Measurements from ENCODE around the gene FAM110A.
"Not testable (repeated sequence)": the region's sequence is repeated elsewhere in the genome, so short reads cannot be mapped to it uniquely, and the experiment has no call there.

Gene FAM110A

DNA sequence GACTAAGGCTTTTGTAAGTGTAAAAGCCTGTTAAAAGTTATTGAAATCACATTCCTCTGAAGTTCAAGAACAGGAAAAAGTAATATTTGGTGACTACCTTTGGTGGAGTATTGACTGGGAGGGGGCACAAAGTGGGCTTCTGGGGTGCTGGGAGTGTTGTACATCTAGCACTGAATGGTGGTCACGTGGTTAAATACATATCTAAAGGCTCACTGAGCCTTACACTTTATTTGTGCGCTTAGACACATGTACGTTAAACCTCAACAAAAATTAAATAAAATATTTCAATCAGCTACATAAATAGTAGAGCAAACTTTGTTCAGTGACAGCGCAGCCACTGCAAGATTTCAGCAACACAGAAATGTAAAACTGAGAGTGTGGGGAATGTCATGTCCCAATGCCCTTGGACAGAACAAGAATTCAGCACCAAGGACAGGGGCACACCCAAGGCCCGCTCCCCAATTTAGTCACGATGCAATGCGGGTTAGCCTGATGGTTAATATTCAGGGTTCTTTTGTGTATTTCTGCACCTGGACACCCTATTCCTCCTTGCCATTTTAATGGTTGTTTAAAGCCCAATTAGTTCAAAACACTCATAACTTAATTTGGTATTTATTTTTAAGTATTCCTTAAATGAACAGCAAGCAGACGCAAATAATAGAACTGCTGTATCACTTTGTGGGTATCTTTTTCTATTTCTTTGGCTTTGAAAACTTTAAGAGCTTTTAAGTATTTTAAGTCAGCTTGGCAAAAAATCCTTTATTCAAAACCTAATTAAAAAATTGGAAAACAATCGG is 45.2 kb downstream of the FAM110A start:
- DNase-seq, result no peak

DNA sequence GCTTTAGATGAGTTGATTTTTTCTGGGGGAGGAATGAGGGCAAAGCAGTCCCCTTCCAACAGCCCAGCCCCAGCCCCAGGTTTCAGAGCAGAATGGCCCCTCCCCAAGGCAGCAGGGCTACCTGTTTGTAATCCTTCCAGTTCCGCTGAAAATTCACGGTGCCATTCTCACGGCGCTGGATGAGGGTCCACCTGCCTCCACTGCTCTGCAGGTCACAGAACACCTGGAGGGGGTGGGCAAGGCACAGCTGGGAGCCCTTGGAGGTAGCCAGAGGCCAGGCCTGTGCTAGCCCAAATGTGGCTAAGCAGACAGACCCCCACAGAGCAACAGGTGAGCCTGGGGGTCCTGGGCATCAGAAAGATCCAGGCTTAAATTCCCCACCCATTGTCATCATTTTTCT is 46.1 kb downstream of the FAM110A start:
- no peak for DNase-seq

DNA sequence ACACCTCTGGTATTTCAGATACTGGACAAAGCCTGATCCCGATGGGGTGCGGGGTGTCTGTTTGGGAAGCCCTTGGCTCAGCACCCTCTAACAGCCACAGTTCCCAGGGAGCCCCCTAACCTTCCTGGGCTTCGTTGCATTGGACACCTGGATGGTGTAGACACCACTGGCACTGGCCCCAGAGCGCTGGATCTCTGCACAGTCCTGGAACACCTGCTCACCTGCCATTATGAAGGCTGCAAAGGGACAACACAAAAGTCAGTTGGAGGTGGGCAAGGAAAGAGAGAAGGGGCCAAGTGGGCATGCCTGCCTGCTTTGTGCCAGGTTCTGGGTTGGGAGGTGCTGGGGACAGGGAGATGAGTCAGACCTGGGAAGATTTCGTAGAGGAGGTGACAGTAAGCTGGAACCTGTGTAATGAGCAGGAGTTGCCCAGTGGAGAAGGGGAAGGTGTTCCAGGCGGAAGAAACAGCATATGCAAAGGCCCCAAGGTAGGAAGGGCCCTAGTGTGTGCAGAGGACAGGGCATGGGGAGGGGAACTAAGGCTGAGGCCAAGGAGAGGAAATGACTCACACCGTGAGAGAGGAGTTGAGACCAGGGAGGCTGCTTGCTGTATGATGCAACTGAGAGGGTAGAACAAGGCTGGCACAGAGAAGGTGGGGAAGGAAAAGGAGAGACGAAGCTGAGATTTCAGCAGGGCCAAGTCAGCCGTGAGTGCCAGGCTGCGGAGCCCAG is 47.7 kb downstream of the FAM110A start:
- DNase-seq, result no peak

DNA sequence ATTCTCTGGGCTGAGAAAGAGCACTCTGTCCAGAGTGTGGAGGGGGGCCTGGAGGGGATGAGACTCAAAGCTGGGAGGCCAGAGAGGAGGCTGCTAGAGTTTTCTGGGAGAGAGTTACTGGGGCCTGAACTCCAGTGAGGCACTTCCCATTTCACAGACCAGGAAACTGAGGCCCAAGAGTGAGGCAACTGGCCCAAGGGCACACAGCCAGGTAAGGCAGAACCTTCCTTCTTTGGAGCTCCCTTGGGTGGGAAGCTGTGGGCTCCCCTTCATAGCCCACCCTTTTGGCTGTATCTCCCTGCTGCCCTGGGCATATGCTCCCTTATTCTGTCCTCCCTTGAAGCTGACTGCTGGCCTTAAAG is 48.2 kb downstream of the FAM110A start:
- DNase-seq, result no peak

GRCh38 chr20:884983-885952 is 51.8 kb downstream of the FAM110A start:
- no peak for DNase-seq

- DNase-seq, result no peak
Observed at GRCh38 chr20:887137-887536, 53.6 kb downstream of the FAM110A start.

DNA sequence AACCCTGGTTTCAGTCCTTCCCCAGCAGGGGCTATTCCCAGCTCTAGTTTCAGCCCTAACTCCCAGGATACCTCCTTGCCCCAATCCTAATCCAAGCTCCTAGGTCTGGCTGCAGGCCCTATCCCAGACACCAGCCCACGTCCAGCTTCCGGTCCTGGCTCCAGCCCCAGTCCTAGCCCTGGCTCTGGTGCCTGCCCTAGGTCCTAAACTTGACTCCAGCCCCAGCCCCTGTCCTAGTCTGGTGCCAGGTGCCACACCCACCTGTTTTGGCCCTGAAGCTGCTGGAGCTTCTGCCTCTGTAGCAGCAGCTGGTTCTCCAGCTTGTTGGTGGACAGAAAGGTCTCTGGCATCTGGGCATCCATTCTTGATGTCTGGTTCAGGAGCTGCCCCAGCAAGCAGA is 54.5 kb downstream of the FAM110A start:
- no peak for DNase-seq

GRCh38 chr20:889106-889505 is 55.6 kb downstream of the FAM110A start:
- no peak for DNase-seq

- no peak for DNase-seq
Observed at GRCh38 chr20:889932-890463, 56.5 kb downstream of the FAM110A start.

DNA sequence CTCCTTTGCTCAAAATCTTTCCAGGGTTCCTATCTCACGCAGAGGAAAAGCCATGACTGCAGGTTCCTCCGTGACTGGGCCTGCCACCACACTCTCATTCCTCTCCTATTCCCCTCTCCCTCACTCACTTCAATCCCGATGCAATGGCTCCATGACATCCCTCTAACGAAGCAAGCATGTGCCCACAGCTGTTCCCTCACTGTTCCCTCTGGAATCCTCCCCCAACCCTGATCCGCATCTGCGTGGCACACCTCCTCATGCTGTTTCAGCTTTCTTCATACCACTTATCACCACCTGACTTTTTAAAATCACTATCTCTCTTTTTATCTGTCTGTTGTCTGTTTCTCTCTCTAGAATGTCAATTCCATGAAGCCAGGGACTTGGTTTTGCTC is 57.1 kb downstream of the FAM110A start:
- no peak for DNase-seq

- DNase-seq, result no peak
Observed at GRCh38 chr20:891058-891705, 57.7 kb downstream of the FAM110A start.

GRCh38 chr20:891706-892080 is 58.2 kb downstream of the FAM110A start:
- no peak for DNase-seq

DNA sequence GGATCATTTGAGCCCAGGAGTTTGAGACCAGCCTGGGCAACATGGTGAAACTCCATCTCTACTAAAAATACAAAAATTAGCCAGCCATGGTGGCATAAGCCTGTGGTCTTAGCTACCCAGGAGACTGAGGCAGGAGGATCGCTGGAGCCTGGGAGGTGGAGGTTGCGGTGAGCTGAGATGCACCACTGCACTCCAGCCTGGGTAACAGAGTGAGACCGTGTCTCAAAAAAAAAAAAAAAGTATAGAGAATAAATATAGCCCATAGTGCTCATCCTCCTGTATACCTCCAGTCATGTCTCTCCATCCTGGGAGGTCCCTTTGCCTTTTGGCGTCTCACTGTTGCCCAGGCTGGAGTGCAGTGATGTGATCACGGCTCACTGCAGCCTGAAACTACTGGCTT is 58.9 kb downstream of the FAM110A start:
- not testable (repeated sequence) for DNase-seq
